A549 (cell line): Measurements from ENCODE around the gene ISG15. TPM values are rescaled to one million over a fixed set of nuclear protein-coding genes. Genes with fewer than 3 reads are reported as not detected.
"Not testable (repeated sequence)": the region's sequence is repeated elsewhere in the genome, so short reads cannot be mapped to it uniquely, and the experiment has no call there.

Source experiments
- ATAC-seq, 2 experiments: fragments of 200-7000 bp in 1 of 2; fragments of >200 bp in 1 of 2; cut with Nextera tagmentation in 1 of 2; cut with Tn5 transposase in 1 of 2; 3 replicates each; pipeline versions ENCODE4 v1.8.0 to v1.9.1; 2018 to 2020; ENCODE audit warnings: mild to moderate bottlenecking in 1 of 2, moderate library complexity in 1 of 2
- CTCF ChIA-PET: fragments of 300-600 bp; sonication (Branson Sonifier 250); formaldehyde crosslinking; extraction: SDS; loops from one replicate; lab custom pipeline; 2021; ENCODE audit warnings: antibody characterized with exemption, inconsistent platforms; lab: Yijun Ruan, JAX
- POLR2A ChIA-PET: fragments of 350-600 bp; formaldehyde crosslinking; extraction: SDS; loops from one replicate; lab custom pipeline; 2021; ENCODE audit warnings: antibody characterized with exemption, inconsistent platforms; lab: Yijun Ruan, JAX
- DNase-seq, 2 experiments: peaks; one replicate each; pipeline versions ENCODE4 v3.0.0 to v3.0.0-alpha.2; 2011 to 2016; ENCODE audit warnings: low read depth in 1 of 2, low spot score in 1 of 2
- FAIRE-seq: peaks from 2 replicates; lab custom pipeline; 2011; peaks lifted over from hg19 to GRCh38; lab: Jason Lieb, UNC
- H3K27ac ChIP-seq, 2 experiments: fragments of >200 bp; sonication (Bioruptor Twin); formaldehyde crosslinking; 3 replicates each; pipeline ENCODE4 v1.5.1; 2016 to 2017
- H3K4me1 ChIP-seq: fragments of >200 bp; sonication (Bioruptor Twin); formaldehyde crosslinking; 3 replicates; pipeline ENCODE4 v1.6.1; 2016
- H3K4me2 ChIP-seq: fragments of >200 bp; sonication (Bioruptor Twin); formaldehyde crosslinking; 3 replicates; pipeline ENCODE4 v1.6.1; 2016
- H3K4me3 ChIP-seq: fragments of >200 bp; sonication (Bioruptor Twin); formaldehyde crosslinking; 3 replicates; pipeline ENCODE4 v1.5.1; 2016
- H3K9me3 ChIP-seq: fragments of >200 bp; sonication (Bioruptor Twin); formaldehyde crosslinking; 3 replicates; pipeline ENCODE4 v1.6.1; 2016
- CBX2 ChIP-seq: fragments of 200-600 bp; sonication (generic); IDR thresholded peaks from 2 replicates; pipeline ENCODE4 v1.6.1; 2016; ENCODE audit warnings: low read depth, mild to moderate bottlenecking, borderline replicate concordance
- GATA3 ChIP-seq: IDR thresholded peaks from 2 replicates; pipeline ENCODE4 v1.6.1; 2012; ENCODE audit warnings: borderline replicate concordance
- HEYL ChIP-seq: fragments of 250-450 bp; sonication (Bioruptor Pico); IDR thresholded peaks from 2 replicates; pipeline ENCODE4 v1.8.0; 2021; ENCODE audit warnings: mild to moderate bottlenecking, moderate library complexity
- JUN ChIP-seq, 2 experiments: fragments of >200 bp; sonication (Bioruptor Twin); formaldehyde crosslinking; IDR thresholded peaks; 2 replicates in 1 of 2; 3 replicates in 1 of 2; pipeline ENCODE4 v1.6.1; 2016 to 2017
- MAZ ChIP-seq: fragments of 150-350 bp; IDR thresholded peaks from 2 replicates; pipeline ENCODE4 v1.6.1; 2014; ENCODE audit warnings: antibody characterized with exemption, low read depth, low read length, borderline replicate concordance
- POLR2AphosphoS2 ChIP-seq: conservative IDR thresholded peaks from 2 replicates; pipeline ENCODE4 v1.6.1; 2012; ENCODE audit warnings: low read length, improper control_type of control experiment, inconsistent platforms
- RAD21 ChIP-seq, 2 experiments: fragments of >200 bp in 1 of 2; sonication (Bioruptor Twin) in 1 of 2; formaldehyde crosslinking in 1 of 2; IDR thresholded peaks in 1 of 2; conservative IDR thresholded peaks in 1 of 2; 2 replicates in 1 of 2; 3 replicates in 1 of 2; pipeline ENCODE4 v1.6.1; 2012 to 2018; ENCODE audit warnings: inconsistent platforms in 1 of 2
- SMC3 ChIP-seq: fragments of >200 bp; sonication (Bioruptor Twin); formaldehyde crosslinking; IDR thresholded peaks from 3 replicates; pipeline ENCODE4 v1.6.1; 2018; ENCODE audit warnings: inconsistent platforms
- ZC3H11A ChIP-seq: fragments of 450-650 bp; IDR thresholded peaks from 2 replicates; pipeline ENCODE4 v1.6.1; 2014; ENCODE audit warnings: antibody characterized with exemption, mild to moderate bottlenecking
- WGBS: methylation state at CpG from one replicate; pipeline ENCODE4 v1.1.6; 2017; ENCODE audit errors: missing lambda C conversion rate; 5-methylcytosine and 5-hydroxymethylcytosine counted together
- polyA plus RNA-seq, 4 experiments: library from polyadenylated mRNA; depleted of rRNA in 3 of 4; stranded (reverse); fragments of >200 nt; fragmentation: RNase III in 1 of 4; extraction: RNeasy Plus Mini Kit Qiagen cat#74134 plus additional on column Dnase treatment in 1 of 4; gene quantifications; 2 replicates in 3 of 4; 3 replicates in 1 of 4; pipeline ENCODE4 v1.2.3, GENCODE V29; 2011 to 2017
- TF ChIP-seq, protein P1 (sequence below): IDR thresholded peaks from 2 replicates; pipeline ENCODE4 v1.6.1; 2012
- TF ChIP-seq, protein P2 (sequence below): fragments of 200-600 bp; sonication (generic); IDR thresholded peaks from 2 replicates; pipeline ENCODE4 v1.6.1; 2016; ENCODE audit warnings: antibody characterized with exemption, mild to moderate bottlenecking, moderate library complexity
- TF ChIP-seq, protein P3 (sequence below): fragments of >200 bp; sonication (Bioruptor Twin); formaldehyde crosslinking; IDR thresholded peaks from 3 replicates; pipeline ENCODE4 v1.5.1; 2016
- TF ChIP-seq, protein P4 (sequence below): fragments of 250-450 bp; sonication (Bioruptor Pico); IDR thresholded peaks from 2 replicates; pipeline ENCODE4 v1.5.0; 2021; ENCODE audit warnings: mild to moderate bottlenecking, moderate library complexity, borderline replicate concordance

The ISG15 gene
- polyA plus RNA-seq, 2 of the 4 experiments (the other 2 are of a cell fraction), result 4.6 to 11.2 TPM

DNA sequence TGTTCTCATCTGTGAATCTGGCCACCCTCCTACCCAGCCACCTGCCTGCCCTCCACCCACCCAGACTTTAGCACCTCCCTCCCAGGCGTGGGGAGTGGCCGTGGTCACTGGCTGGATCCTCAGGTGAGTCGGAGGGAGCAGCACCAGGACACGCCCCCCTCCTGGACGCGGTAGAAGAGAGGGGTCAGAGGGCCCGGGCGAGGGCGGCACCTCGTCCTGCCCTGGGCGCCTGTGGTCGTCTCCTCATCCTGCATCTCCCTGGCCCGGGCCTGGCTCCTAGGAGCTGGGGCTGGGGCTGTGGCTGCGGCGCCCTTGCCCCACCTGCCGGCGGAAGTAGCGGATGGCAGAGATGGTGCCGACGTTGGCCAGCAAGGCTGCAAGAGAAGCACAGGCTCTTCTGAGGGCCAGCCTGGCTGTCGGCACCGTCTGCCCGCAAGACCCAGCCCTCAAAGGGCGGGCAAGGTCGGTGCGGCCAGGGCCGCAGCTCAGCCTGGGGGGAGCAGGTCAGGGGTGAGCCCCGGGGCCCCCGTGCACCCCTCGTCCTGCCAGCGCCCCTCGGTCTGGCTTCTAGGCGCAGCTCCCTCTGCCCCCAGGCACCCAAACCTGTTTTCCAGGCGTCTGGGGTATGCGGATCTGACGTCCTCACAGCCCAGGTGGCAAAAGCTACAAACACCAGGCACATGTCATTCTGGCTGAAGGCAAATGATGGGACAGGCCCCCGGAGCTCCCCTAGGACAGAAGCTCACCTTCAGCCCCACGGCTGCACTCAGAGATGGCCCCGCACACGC, 37.2 kb upstream of the ISG15 start:
- ChIA-PET CTCF (interaction anchor here (0.6 to 3.7 kb wide), 12 partner anchors 8 to 111 kb away, joined by 3 to 26 read pairs (median 3); partner anchors contain the start of gene PLEKHN1), POLR2A (interaction anchor here (0.9 to 1.4 kb wide), 5 partner anchors 8 to 35 kb away, joined by 3 to 14 read pairs (median 4); partner anchors contain the start of genes NOC2L and PLEKHN1)
- WGBS, result 6% methylated on average over 6 of the region's 40 CpGs
- H3K4me1 ChIP-seq, result peaks cover 7% of the 10 kb centered on the region; the same call in 1 of the 3 replicates
- peak overlapping the region; percentile 82 for H3K4me2 ChIP-seq
- ATAC-seq (peak; percentile 82 to 94), FAIRE-seq (no peak), DNase-seq (peak; percentile 80 to 84)
- TF ChIP-seq MAZ (0 out of 2 replicates have a peak, but pooled peaks have one; percentile 11), RAD21 (conservative IDR thresholded peaks at IDR 0.05 in 1 of 2, IDR thresholded peaks at IDR 0.05 in 1 of 2) (peak; percentile 52 to 54), CBX2 (no peak), ZC3H11A (no peak), JUN (IDR thresholded peaks at IDR 0.05) (no peak; a peak in 1 of 5 replicates), HEYL (no peak), SMC3 (peak; percentile 58), POLR2AphosphoS2 (no peak)
- TF ChIP-seq, protein P1, sequence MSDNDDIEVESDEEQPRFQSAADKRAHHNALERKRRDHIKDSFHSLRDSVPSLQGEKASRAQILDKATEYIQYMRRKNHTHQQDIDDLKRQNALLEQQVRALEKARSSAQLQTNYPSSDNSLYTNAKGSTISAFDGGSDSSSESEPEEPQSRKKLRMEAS, result 0 out of 2 replicates have a peak, but pooled peaks have one; percentile 25
- TF ChIP-seq, protein P2, sequence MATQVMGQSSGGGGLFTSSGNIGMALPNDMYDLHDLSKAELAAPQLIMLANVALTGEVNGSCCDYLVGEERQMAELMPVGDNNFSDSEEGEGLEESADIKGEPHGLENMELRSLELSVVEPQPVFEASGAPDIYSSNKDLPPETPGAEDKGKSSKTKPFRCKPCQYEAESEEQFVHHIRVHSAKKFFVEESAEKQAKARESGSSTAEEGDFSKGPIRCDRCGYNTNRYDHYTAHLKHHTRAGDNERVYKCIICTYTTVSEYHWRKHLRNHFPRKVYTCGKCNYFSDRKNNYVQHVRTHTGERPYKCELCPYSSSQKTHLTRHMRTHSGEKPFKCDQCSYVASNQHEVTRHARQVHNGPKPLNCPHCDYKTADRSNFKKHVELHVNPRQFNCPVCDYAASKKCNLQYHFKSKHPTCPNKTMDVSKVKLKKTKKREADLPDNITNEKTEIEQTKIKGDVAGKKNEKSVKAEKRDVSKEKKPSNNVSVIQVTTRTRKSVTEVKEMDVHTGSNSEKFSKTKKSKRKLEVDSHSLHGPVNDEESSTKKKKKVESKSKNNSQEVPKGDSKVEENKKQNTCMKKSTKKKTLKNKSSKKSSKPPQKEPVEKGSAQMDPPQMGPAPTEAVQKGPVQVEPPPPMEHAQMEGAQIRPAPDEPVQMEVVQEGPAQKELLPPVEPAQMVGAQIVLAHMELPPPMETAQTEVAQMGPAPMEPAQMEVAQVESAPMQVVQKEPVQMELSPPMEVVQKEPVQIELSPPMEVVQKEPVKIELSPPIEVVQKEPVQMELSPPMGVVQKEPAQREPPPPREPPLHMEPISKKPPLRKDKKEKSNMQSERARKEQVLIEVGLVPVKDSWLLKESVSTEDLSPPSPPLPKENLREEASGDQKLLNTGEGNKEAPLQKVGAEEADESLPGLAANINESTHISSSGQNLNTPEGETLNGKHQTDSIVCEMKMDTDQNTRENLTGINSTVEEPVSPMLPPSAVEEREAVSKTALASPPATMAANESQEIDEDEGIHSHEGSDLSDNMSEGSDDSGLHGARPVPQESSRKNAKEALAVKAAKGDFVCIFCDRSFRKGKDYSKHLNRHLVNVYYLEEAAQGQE, result no peak
- TF ChIP-seq, protein P3, sequence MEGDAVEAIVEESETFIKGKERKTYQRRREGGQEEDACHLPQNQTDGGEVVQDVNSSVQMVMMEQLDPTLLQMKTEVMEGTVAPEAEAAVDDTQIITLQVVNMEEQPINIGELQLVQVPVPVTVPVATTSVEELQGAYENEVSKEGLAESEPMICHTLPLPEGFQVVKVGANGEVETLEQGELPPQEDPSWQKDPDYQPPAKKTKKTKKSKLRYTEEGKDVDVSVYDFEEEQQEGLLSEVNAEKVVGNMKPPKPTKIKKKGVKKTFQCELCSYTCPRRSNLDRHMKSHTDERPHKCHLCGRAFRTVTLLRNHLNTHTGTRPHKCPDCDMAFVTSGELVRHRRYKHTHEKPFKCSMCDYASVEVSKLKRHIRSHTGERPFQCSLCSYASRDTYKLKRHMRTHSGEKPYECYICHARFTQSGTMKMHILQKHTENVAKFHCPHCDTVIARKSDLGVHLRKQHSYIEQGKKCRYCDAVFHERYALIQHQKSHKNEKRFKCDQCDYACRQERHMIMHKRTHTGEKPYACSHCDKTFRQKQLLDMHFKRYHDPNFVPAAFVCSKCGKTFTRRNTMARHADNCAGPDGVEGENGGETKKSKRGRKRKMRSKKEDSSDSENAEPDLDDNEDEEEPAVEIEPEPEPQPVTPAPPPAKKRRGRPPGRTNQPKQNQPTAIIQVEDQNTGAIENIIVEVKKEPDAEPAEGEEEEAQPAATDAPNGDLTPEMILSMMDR, result peak; percentile 35; the same call in 2 of the 3 replicates
- TF ChIP-seq, protein P4, sequence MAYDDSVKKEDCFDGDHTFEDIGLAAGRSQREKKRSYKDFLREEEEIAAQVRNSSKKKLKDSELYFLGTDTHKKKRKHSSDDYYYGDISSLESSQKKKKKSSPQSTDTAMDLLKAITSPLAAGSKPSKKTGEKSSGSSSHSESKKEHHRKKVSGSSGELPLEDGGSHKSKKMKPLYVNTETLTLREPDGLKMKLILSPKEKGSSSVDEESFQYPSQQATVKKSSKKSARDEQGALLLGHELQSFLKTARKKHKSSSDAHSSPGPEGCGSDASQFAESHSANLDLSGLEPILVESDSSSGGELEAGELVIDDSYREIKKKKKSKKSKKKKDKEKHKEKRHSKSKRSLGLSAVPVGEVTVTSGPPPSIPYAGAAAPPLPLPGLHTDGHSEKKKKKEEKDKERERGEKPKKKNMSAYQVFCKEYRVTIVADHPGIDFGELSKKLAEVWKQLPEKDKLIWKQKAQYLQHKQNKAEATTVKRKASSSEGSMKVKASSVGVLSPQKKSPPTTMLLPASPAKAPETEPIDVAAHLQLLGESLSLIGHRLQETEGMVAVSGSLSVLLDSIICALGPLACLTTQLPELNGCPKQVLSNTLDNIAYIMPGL (CRISPR knock-in tag), result no peak
- H3K4me3 ChIP-seq, result peak overlapping the region; percentile 38
- peak overlapping the region; percentile 69 to 90 for H3K27ac ChIP-seq
- no peaks in the 10 kb centered on the region for H3K9me3 ChIP-seq

DNA sequence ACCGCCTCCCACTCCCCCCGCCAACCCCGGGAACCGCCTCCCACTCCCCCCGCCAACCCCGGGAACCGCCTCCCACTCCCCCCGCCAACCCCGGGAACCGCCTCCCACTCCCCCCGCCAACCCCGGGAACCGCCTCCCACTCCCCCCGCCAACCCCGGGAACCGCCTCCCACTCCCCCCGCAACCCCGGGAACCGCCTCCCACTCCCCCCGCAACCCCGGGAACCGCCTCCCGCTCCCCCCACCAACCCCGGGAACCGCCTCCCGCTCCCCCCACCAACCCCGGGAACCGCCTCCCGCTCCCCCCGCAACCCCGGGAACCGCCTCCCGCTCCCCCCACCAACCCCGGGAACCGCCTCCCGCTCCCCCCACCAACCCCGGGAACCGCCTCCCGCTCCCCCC, 36.5 kb upstream of the ISG15 start:
- DNase-seq, ATAC-seq, H3K9me3 ChIP-seq, FAIRE-seq, H3K4me1 ChIP-seq: not testable (repeated sequence)
- Histone ChIP-seq H3K27ac (peak overlapping the region in 1 of 2 experiments; percentile 90; a peak in 3 of 6 replicates), H3K4me3 (peak overlapping the region; percentile 38; the same call in 1 of the 3 replicates), H3K4me2 (peak overlapping the region; percentile 82)
- CTCF ChIA-PET, result interaction anchor here (0.9 to 3.7 kb wide), 10 partner anchors 10 to 110 kb away, joined by 3 to 26 read pairs (median 4); partner anchors contain the start of gene PLEKHN1
- no CpG with 5 or more reads among the region's 39 CpGs for WGBS
- POLR2A ChIA-PET, result interaction anchor here (0.9 to 1.4 kb wide), 5 partner anchors 9 to 36 kb away, joined by 3 to 14 read pairs (median 4); partner anchors contain the start of genes NOC2L and PLEKHN1
- peak; percentile 62 for TF ChIP-seq GATA3
